ENCODE measurements around the gene SPG7. TPM values are rescaled to one million over a fixed set of nuclear protein-coding genes. Genes with fewer than 3 reads are reported as not detected.
"Not testable (repeated sequence)": the region's sequence is repeated elsewhere in the genome, so short reads cannot be mapped to it uniquely, and the experiment has no call there.

The SPG7 gene
- polyA plus RNA-seq, 10 donors: 43.5 to 93.9 (median 63.4) TPM

GRCh38 chr16:89561884-89562599 is 53.8 kb downstream of the SPG7 start:
- DNase-seq: no peak

GRCh38 chr16:89562939-89563338 is 54.7 kb downstream of the SPG7 start:
- no peak for DNase-seq

DNA sequence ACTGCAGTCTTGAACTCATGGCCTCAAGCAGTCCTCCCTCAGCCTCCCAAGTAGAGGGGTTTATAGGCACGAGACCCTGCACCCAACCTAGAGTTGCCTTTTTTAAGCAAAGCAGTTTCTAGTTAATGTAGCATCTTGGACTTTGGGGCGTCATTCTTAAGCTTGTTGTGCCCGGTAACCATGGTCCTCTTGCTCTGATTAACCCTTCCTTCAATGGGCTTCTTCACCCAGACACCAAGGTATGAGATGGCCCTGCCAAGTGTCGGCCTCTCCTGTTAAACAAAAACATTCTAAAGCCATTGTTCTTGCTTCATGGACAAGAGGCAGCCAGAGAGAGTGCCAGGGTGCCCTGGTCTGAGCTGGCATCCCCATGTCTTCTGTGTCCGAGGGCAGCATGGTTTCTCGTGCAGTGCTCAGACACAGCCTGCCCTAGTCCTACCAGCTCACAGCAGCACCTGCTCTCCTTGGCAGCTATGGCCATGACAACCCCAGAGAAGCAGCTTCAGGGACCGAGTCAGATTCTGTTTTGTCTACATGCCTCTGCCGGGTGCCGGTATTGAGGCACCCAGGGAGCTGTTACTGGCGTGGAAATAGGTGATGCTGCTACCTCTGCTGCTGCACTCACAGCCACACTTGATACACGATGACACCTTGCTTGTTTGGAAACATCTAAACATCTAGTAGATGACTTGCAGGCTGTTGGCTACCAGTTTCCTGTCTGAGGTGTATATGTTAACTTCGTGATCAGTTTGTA is 55.6 kb downstream of the SPG7 start:
- DNase-seq: no peak

GRCh38 chr16:89564476-89565255 is 56.5 kb downstream of the SPG7 start:
- DNase-seq: no peak

GRCh38 chr16:89565256-89565505 is 57.0 kb downstream of the SPG7 start:
- no peak for DNase-seq

- peak in 2 of 3 donors; percentile 29 to 62 for DNase-seq
These were observed 57.5 kb downstream of the SPG7 start for GRCh38 chr16:89565506-89566372.

- DNase-seq: no peak
These were observed 59.7 kb downstream of the SPG7 start for GRCh38 chr16:89567656-89568594.

- no peak for DNase-seq
These were observed 61.5 kb downstream of the SPG7 start for GRCh38 chr16:89569506-89570341.

GRCh38 chr16:89570342-89570923 is 62.2 kb downstream of the SPG7 start:
- no peak for DNase-seq

DNA sequence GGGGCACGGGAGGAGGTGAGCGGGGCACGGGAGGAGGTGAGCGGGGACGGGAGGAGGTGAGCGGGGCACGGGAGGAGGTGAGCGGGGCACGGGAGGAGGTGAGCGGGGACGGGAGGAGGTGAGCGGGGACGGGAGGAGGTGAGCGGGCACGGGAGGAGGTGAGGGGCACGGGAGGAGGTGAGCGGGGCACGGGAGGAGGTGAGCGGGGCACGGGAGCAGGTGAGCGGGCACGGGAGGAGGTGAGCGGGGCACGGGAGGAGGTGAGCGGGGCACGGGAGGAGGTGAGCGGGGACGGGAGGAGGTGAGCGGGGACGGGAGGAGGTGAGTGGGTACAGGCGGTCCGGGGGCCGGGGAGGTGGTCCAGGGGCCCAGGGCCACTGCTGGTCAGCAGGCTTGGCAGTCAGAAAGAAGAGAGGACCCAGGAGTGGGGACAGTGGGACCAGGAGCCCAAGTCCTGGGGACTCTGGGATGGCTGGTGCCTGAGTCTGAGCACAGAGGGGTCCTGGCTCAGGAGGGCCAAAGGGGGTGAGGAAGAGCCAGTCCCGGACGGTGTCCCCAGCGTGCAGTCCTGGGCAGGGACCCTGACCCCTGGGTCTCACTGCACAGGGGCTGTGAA is 62.9 kb downstream of the SPG7 start:
- DNase-seq: not testable (repeated sequence)

DNA sequence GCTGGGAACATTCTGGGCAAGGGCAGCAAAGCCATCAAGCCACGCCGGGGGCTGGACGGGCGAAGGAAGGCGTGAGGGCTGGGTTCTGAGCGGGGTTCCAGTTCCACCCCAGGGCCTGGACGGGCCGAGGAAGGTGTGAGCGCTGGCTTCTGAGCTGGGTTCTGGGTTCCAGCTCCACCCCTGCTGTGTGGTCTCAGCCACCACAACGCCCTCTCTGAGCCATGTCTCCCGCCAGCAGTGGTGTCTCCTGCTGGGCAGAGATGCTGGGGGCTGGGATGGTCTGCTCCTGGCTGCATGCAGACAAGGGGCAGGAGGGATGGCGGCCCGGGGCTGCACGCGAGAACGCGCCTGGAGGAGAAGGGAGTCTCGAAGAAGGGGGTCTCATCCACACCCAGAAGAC is 63.4 kb downstream of the SPG7 start:
- no peak for DNase-seq

DNA sequence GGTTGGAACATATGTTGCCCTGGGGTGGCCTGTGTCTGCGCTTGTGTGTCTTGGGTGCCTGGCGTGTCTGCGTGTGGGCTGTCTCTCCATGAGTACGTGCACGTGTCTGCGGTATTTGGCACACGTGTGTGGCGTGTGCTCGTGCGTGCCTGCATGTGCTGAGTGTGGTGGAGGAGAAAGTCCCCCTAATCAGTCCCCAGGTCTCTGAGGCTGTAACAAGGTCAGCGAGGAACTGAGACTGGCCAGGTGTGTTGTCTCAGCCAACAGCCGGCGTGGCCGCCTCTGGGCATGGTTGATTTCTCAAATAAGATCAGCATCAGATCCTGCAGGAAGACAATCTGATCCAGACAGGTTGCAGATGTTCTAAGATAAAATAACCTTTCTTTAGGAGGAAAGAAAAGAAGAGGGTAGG is 63.9 kb downstream of the SPG7 start:
- no peak for DNase-seq

DNA sequence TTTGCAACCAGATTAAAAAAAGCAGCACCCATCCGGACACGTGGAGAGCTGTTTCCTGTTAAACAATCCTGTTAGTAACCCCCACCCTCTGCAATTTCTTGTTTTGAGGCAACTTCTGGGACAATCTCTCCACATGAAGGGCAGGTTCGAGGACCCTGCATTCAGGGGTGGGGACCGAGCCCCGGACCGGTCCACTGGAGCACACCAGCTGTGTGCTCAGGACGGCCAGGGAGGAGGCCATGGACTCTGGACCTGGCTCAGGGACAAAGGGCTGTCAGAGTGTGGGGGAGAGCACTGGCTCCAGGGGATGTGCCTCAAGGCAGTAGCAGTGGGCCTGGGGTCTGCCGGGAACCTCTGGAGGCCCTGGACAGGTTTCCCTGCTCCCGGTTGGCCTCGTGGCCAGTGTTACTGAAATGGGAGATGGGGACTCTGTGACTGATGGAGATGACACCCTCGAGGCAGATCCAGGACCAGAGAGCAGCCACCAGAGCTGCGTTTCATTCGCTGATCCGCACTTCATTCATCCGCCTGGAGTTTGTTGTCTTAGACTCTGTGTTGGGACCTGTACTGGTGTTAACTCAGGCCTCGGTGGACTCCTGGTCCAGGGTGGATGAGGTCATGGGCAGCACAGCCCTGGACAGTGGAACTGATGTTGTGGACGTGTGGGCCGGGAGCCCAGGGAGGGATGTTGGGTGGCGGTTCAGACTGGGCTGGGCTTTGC is 64.4 kb downstream of the SPG7 start:
- DNase-seq: no peak

GRCh38 chr16:89573826-89574680 is 65.8 kb downstream of the SPG7 start:
- DNase-seq: no peak

- peak in 2 of 3 donors; percentile 23 to 58 for DNase-seq
These were observed 66.6 kb downstream of the SPG7 start for GRCh38 chr16:89574681-89575246.

- no peak for DNase-seq
These were observed 67.3 kb downstream of the SPG7 start, which contains the start of gene CPNE7 for GRCh38 chr16:89575247-89576152. Gene CPNE7 (plus strand): TSS chr16:89575758. CDS start chr16:89575898, 140 bp downstream.

Measured in muscle of back (tissue), 11 donors.